IMR-90 (cell line): Measurements from ENCODE around the gene PLCB4. TPM values are rescaled to one million over a fixed set of nuclear protein-coding genes. Genes with fewer than 3 reads are reported as not detected.

Source experiments
- ATAC-seq: fragments of 200-7000 bp; cut with Tn5 transposase; 2 replicates; pipeline ENCODE4 v1.9.1; 2020; ENCODE audit warnings: low read depth, mild to moderate bottlenecking, moderate library complexity
- BruUV-seq: library from RNA; stranded (reverse); fragments of 400-500 nt; replicated peaks from 2 replicates; lab custom pipeline; 2021; lab: Mats Ljungman, UMichigan
- CTCF ChIA-PET: fragments of 300-600 bp; formaldehyde crosslinking; extraction: SDS; loops from one replicate; lab custom pipeline; 2021; ENCODE audit warnings: antibody characterized with exemption; lab: Yijun Ruan, JAX
- POLR2A ChIA-PET: fragments of 300-600 bp; sonication (Branson Sonifier 250); formaldehyde crosslinking; loops from one replicate; lab custom pipeline; 2022; ENCODE audit warnings: antibody characterized with exemption; ENCODE audit not compliant: unreplicated experiment; lab: Charles Lee
- DNase-seq: peaks from one replicate; pipeline ENCODE4 v3.0.0; 2013
- H2AFZ ChIP-seq: replicated peaks from 2 replicates; pipeline ENCODE3; 2013; ENCODE audit warnings: low read length, mild to moderate bottlenecking; ENCODE audit not compliant: poor library complexity
- H2AK5ac ChIP-seq: 2 replicates; pipeline ENCODE4 v1.6.1; 2013; ENCODE audit warnings: low read depth, low read length, inconsistent platforms
- H2AK9ac ChIP-seq: replicated peaks from 2 replicates; pipeline ENCODE3; 2013; ENCODE audit warnings: mild to moderate bottlenecking, low read depth, low read length, moderate library complexity; ENCODE audit not compliant: poor library complexity
- H2BK120ac ChIP-seq: 2 replicates; pipeline ENCODE4 v1.6.1; 2013; ENCODE audit warnings: low read depth, low read length, inconsistent platforms
- H2BK15ac ChIP-seq: 3 replicates; pipeline ENCODE4 v1.6.1; 2013; ENCODE audit warnings: low read depth, low read length, inconsistent platforms
- H2BK20ac ChIP-seq: 2 replicates; pipeline ENCODE4 v1.6.1; 2013; ENCODE audit warnings: low read depth, mild to moderate bottlenecking, inconsistent platforms, low read length, moderate library complexity
- H2BK5ac ChIP-seq: 2 replicates; pipeline ENCODE4 v1.6.1; 2013; ENCODE audit warnings: mild to moderate bottlenecking, low read depth, low read length, inconsistent platforms; ENCODE audit not compliant: poor library complexity, severe bottlenecking
- H3K14ac ChIP-seq: replicated peaks from 2 replicates; pipeline ENCODE4 v1.6.1; 2013; ENCODE audit warnings: low read depth, low read length, inconsistent platforms
- H3K18ac ChIP-seq: 2 replicates; pipeline ENCODE4 v1.6.1; 2013; ENCODE audit warnings: low read depth, low read length, control low read depth
- H3K23ac ChIP-seq: 2 replicates; pipeline ENCODE4 v1.6.1; 2013; ENCODE audit warnings: low read depth, low read length, inconsistent platforms
- H3K27ac ChIP-seq: 2 replicates; pipeline ENCODE4 v1.5.1; 2013; ENCODE audit warnings: mild to moderate bottlenecking, control low read depth, low read length; ENCODE audit not compliant: insufficient read depth
- H3K27me3 ChIP-seq: 2 replicates; pipeline ENCODE4 v1.6.1; 2013; ENCODE audit warnings: low read length; ENCODE audit not compliant: control insufficient read depth, insufficient read depth
- H3K36me3 ChIP-seq: 2 replicates; pipeline ENCODE4 v1.6.1; 2013; ENCODE audit warnings: low read length, mixed read lengths; ENCODE audit not compliant: control insufficient read depth, insufficient read depth
- H3K4ac ChIP-seq: 2 replicates; pipeline ENCODE4 v1.6.1; 2013; ENCODE audit warnings: low read depth, low read length, inconsistent platforms
- H3K4me1 ChIP-seq: 2 replicates; pipeline ENCODE4 v1.6.1; 2013; ENCODE audit warnings: low read length, mixed read lengths; ENCODE audit not compliant: control insufficient read depth, insufficient read depth
- H3K4me2 ChIP-seq: 2 replicates; pipeline ENCODE4 v1.6.1; 2013; ENCODE audit warnings: low read depth, mild to moderate bottlenecking, control low read depth, low read length, moderate library complexity
- H3K4me3 ChIP-seq: 2 replicates; pipeline ENCODE4 v1.5.1; 2013; ENCODE audit warnings: low read depth, mild to moderate bottlenecking, control low read depth, low read length, moderate library complexity; ENCODE audit not compliant: insufficient read depth
- H3K56ac ChIP-seq: 2 replicates; pipeline ENCODE4 v1.6.1; 2013; ENCODE audit warnings: low read length, inconsistent platforms; ENCODE audit not compliant: insufficient read depth; ENCODE audit errors: extremely low read depth
- H3K79me1 ChIP-seq, 2 experiments: 2 replicates each; pipeline ENCODE4 v1.6.1; 2013; ENCODE audit warnings: low read length in 2 of 2, inconsistent platforms in 1 of 2, low read depth in 1 of 2
- H3K9ac ChIP-seq: 2 replicates; pipeline ENCODE4 v1.6.1; 2013; ENCODE audit warnings: low read depth, low read length, control low read depth
- H3K9me1 ChIP-seq: 2 replicates; pipeline ENCODE4 v1.6.1; 2013; ENCODE audit warnings: low read length, inconsistent platforms; ENCODE audit not compliant: insufficient read depth
- H3K9me3 ChIP-seq: 2 replicates; pipeline ENCODE4 v1.6.1; 2013; ENCODE audit warnings: low read length; ENCODE audit not compliant: control insufficient read depth, insufficient read depth
- H4K20me1 ChIP-seq: 2 replicates; pipeline ENCODE4 v1.6.1; 2013; ENCODE audit warnings: low read length, inconsistent platforms; ENCODE audit not compliant: insufficient read depth
- H4K5ac ChIP-seq: 2 replicates; pipeline ENCODE4 v1.6.1; 2013; ENCODE audit warnings: mild to moderate bottlenecking, low read depth, low read length, control low read depth
- H4K8ac ChIP-seq, 2 experiments: 2 replicates each; pipeline ENCODE4 v1.6.1; 2013; ENCODE audit warnings: low read depth in 2 of 2, low read length in 2 of 2, control low read depth in 1 of 2, inconsistent platforms in 1 of 2
- H4K91ac ChIP-seq: 2 replicates; pipeline ENCODE4 v1.6.1; 2013; ENCODE audit warnings: low read depth, low read length, inconsistent platforms; ENCODE audit not compliant: insufficient read depth
- CEBPB ChIP-seq: IDR thresholded peaks from 2 replicates; pipeline ENCODE4 v1.6.1; 2012; ENCODE audit warnings: low read depth, low read length, improper control_type of control experiment
- FOS ChIP-seq: fragments of 150-350 bp; IDR thresholded peaks from 2 replicates; pipeline ENCODE4 v1.6.1; 2016; ENCODE audit warnings: low read depth, low read length
- MAFK ChIP-seq: IDR thresholded peaks from 2 replicates; pipeline ENCODE4 v1.6.1; 2012; ENCODE audit warnings: low read depth, low read length, improper control_type of control experiment
- MXI1 ChIP-seq: IDR thresholded peaks from 2 replicates; pipeline ENCODE4 v1.6.1; 2012; ENCODE audit warnings: low read depth, mild to moderate bottlenecking, low read length, moderate library complexity, borderline replicate concordance
- NFE2L2 ChIP-seq: fragments of 150-350 bp; IDR thresholded peaks from 2 replicates; pipeline ENCODE4 v1.6.1; 2016; ENCODE audit warnings: low read depth, mild to moderate bottlenecking, low read length
- POLR2A ChIP-seq: IDR thresholded peaks from 2 replicates; pipeline ENCODE4 v1.6.1; 2012; ENCODE audit warnings: mild to moderate bottlenecking, low read depth, low read length
- RAD21 ChIP-seq: IDR thresholded peaks from 2 replicates; pipeline ENCODE4 v1.6.1; 2012; ENCODE audit warnings: low read length, improper control_type of control experiment
- RCOR1 ChIP-seq: IDR thresholded peaks from 2 replicates; pipeline ENCODE4 v1.6.1; 2012; ENCODE audit warnings: mild to moderate bottlenecking, low read length, improper control_type of control experiment; ENCODE audit not compliant: insufficient replicate concordance
- RFX5 ChIP-seq: IDR thresholded peaks from 2 replicates; pipeline ENCODE4 v1.8.0; 2012; ENCODE audit warnings: low read depth, mild to moderate bottlenecking, low read length, moderate library complexity
- SMC3 ChIP-seq: fragments of 150-350 bp; IDR thresholded peaks from 2 replicates; pipeline ENCODE4 v1.6.1; 2016; ENCODE audit warnings: low read depth, mild to moderate bottlenecking, antibody characterized with exemption, low read length, moderate library complexity
- WGBS, 2 experiments: methylation state at CpG; one replicate each; pipeline versions ENCODE4 v1.1.5 to v1.1.7; 2013; ENCODE audit warnings: missing lambda C conversion rate in 2 of 2; ENCODE audit not compliant: insufficient read length in 1 of 2; ENCODE audit errors: extremely low coverage in 2 of 2; 5-methylcytosine and 5-hydroxymethylcytosine counted together
- dilution Hi-C: fragments of 300-500 bp; cut with HindIII; formaldehyde crosslinking; loops from one replicate; pipeline ENCODE4 v1.14.3; 2018; ENCODE audit warnings: low sequenced_read_pairs; ENCODE audit not compliant: unreplicated experiment
- in situ Hi-C: fragments of 300-500 bp; cut with MboI; formaldehyde crosslinking; loops from 3 replicates; pipeline ENCODE4 v1.14.3; 2019; ENCODE audit warnings: low sequenced_read_pairs, inconsistent platforms, mixed read lengths
- intact Hi-C: fragments of 100-400 bp; cut with micrococcal nuclease; formaldehyde crosslinking; loops from 2 replicates; pipeline ENCODE4 v1.10.0; 2022
- polyA plus RNA-seq, 3 experiments: library from polyadenylated mRNA; depleted of rRNA; stranded (reverse); fragments of >200 nt; gene quantifications; 2 replicates each; pipeline ENCODE4 v1.2.3, GENCODE V29; 2012; ENCODE audit warnings: low replicate concordance in 1 of 3
- total RNA-seq: library from RNA; depleted of rRNA; stranded (reverse); fragments of >200 nt; gene quantifications from 2 replicates; pipeline ENCODE4 v1.2.3, GENCODE V29; 2012
- TF ChIP-seq, protein P1 (sequence below): conservative IDR thresholded peaks from 2 replicates; pipeline ENCODE4 v1.5.1; 2012; ENCODE audit warnings: mild to moderate bottlenecking, low read depth, low read length, improper control_type of control experiment
- TF ChIP-seq, protein P2 (sequence below): fragments of 150-350 bp; IDR thresholded peaks from 2 replicates; pipeline ENCODE4 v1.6.1; 2016; ENCODE audit warnings: low read depth, mild to moderate bottlenecking, low read length, moderate library complexity, borderline replicate concordance
- TF ChIP-seq, protein P3 (sequence below): fragments of 150-350 bp; IDR thresholded peaks from 2 replicates; pipeline ENCODE4 v1.6.1; 2017; ENCODE audit warnings: mild to moderate bottlenecking, antibody characterized with exemption, low read length, low read depth

Gene PLCB4
- total and polyA plus RNA-seq, 2 of the 4 experiments (the other 2 are of a cell fraction), result 12.5 to 24.0 TPM

DNA sequence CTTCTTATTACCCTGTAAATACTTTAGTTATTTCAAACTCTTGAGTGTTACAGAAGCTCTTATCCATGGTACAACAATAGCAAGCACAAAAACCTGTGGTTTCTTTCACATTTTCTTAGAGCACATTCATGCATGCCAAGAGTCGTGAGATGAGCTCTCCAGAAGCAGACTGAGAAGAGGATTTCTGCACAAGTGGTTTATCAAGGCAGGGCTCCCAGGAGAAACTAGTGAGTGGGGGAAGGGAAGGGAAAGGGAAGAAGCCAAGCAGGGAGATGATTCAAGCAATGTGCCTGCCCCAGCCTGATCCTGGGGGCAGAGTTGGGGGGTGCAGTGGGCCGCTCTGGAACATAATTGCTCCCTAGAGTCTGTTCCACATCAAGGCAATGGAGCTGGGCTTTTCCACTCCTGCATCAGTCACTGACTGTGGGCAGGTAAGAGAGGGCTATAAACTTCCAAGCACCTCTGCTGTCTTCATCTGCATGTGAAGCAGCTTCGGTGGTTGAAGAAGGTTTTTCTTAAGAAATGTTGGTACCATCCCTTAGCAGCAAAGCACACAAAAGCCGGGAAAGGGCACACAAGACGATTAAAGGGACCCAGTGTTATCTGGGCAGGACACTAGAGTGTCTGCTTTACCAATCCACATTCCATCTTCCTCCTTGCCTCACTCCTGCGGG lies 152.1 kb downstream of the PLCB4 start (continued):
- TF ChIP-seq CEBPB, result no peak

DNA sequence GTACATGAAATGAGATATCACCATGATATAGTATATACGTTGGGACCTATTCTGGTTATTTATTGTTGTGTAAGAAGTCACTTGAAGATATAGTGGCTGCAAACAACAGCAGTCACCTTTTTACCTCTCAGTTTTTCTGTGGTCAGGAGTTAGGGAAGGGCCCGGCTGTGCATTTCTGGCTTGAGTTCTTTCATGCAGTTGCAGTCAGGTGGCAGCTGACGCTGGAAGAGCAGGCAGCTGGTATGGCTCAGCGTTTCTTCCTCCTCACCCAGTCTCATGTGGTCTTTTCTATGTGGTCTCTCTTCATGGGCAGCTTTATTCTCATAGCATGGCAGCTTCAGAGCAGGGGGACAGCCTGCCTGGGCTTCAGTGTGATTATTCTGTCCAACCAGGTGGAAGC lies 154.4 kb downstream of the PLCB4 start:
- Histone ChIP-seq H3K4me1 (peaks cover 8% of the 10 kb centered on the region), H4K8ac (no peak overlapping the region), H3K23ac (no peak overlapping the region), H2BK5ac (no peak overlapping the region), H2BK120ac (no peak overlapping the region), H4K91ac (no peak overlapping the region), H2AFZ (no peak overlapping the region), H3K9ac (no peak overlapping the region), H3K27ac (no peak overlapping the region), H3K9me1 (peaks cover 14% of the 10 kb centered on the region), H4K5ac (no peak overlapping the region), H3K18ac (no peak overlapping the region), H2BK20ac (no peak overlapping the region), H3K9me3 (no peaks in the 10 kb centered on the region), H3K4ac (no peak overlapping the region), H3K56ac (no peak overlapping the region), H3K36me3 (no peaks in the 10 kb centered on the region; the same call in 1 of the 2 replicates), H3K4me3 (no peak overlapping the region), H2AK9ac (no peak overlapping the region), H3K27me3 (no peaks in the 10 kb centered on the region), H3K4me2 (no peak overlapping the region), H2AK5ac (no peak overlapping the region), H2BK15ac (no peak overlapping the region), H3K14ac (no peak overlapping the region), H3K79me1 (peaks cover 17 to 64% of the 10 kb centered on the region in 2 experiments), H4K20me1 (peaks cover 13% of the 10 kb centered on the region; the same call in 1 of the 2 replicates)
- 100% methylated on average over 1 of the region's 4 CpGs; no CpG with 5 or more reads in 1 of the 2 experiments for WGBS, 2 experiments
- POLR2A ChIA-PET, result no interaction called here
- dilution Hi-C loops, result no loop called here
- no peak for ATAC-seq
- BruUV-seq, result no TSS peak
- in situ Hi-C loops, result no loop called here
- DNase-seq, result no peak
- CTCF ChIA-PET, result interaction anchor here (0.9 kb wide), 1 partner anchor 18 kb away, joined by 3 read pairs; no protein-coding TSS in a partner anchor
- intact Hi-C loops, result no loop called here
- TF ChIP-seq, protein P1, sequence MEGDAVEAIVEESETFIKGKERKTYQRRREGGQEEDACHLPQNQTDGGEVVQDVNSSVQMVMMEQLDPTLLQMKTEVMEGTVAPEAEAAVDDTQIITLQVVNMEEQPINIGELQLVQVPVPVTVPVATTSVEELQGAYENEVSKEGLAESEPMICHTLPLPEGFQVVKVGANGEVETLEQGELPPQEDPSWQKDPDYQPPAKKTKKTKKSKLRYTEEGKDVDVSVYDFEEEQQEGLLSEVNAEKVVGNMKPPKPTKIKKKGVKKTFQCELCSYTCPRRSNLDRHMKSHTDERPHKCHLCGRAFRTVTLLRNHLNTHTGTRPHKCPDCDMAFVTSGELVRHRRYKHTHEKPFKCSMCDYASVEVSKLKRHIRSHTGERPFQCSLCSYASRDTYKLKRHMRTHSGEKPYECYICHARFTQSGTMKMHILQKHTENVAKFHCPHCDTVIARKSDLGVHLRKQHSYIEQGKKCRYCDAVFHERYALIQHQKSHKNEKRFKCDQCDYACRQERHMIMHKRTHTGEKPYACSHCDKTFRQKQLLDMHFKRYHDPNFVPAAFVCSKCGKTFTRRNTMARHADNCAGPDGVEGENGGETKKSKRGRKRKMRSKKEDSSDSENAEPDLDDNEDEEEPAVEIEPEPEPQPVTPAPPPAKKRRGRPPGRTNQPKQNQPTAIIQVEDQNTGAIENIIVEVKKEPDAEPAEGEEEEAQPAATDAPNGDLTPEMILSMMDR, result no peak
- TF ChIP-seq CEBPB (no peak), POLR2A (no peak), FOS (no peak), SMC3 (no peak), RFX5 (no peak), MAFK (no peak), NFE2L2 (no peak), RCOR1 (no peak), MXI1 (no peak), RAD21 (no peak)
- TF ChIP-seq, protein P2, sequence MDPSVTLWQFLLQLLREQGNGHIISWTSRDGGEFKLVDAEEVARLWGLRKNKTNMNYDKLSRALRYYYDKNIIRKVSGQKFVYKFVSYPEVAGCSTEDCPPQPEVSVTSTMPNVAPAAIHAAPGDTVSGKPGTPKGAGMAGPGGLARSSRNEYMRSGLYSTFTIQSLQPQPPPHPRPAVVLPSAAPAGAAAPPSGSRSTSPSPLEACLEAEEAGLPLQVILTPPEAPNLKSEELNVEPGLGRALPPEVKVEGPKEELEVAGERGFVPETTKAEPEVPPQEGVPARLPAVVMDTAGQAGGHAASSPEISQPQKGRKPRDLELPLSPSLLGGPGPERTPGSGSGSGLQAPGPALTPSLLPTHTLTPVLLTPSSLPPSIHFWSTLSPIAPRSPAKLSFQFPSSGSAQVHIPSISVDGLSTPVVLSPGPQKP, result no peak
- TF ChIP-seq, protein P3, sequence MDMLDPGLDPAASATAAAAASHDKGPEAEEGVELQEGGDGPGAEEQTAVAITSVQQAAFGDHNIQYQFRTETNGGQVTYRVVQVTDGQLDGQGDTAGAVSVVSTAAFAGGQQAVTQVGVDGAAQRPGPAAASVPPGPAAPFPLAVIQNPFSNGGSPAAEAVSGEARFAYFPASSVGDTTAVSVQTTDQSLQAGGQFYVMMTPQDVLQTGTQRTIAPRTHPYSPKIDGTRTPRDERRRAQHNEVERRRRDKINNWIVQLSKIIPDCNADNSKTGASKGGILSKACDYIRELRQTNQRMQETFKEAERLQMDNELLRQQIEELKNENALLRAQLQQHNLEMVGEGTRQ, result no peak
